K562 (cell line): Measurements from ENCODE around the gene SEMA3F. TPM values are rescaled to one million over a fixed set of nuclear protein-coding genes. Genes with fewer than 3 reads are reported as not detected.

Experiments
- ATAC-seq: fragments of 200-7000 bp; cut with Tn5 transposase; 3 replicates; pipeline ENCODE4 v1.9.1; 2020; ENCODE audit warnings: moderate library complexity
- BruUV-seq: library from RNA; stranded (reverse); fragments of 400-500 nt; replicated peaks from 2 replicates; lab custom pipeline; 2021; lab: Mats Ljungman, UMichigan
- CTCF ChIA-PET: fragments of 300-600 bp; formaldehyde crosslinking; extraction: SDS; loops from one replicate; lab custom pipeline; 2021; ENCODE audit warnings: low intra/inter-chr PET ratio; lab: Yijun Ruan, JAX
- POLR2A ChIA-PET: fragments of 300-600, 350-650 bp; sonication (Branson Sonifier 250); formaldehyde crosslinking; extraction: SDS; loops from one replicate; lab custom pipeline; 2021; ENCODE audit warnings: antibody characterized with exemption, inconsistent platforms; lab: Yijun Ruan, JAX
- DNase-seq, 4 experiments: peaks; one replicate each; pipeline versions ENCODE4 v3.0.0 to v3.0.0-alpha.2; 2011 to 2018; ENCODE audit warnings: low spot score in 3 of 4, mixed read lengths in 3 of 4; ENCODE audit errors: extremely low read depth in 1 of 4
- FAIRE-seq: peaks from 2 replicates; lab custom pipeline; 2011; peaks lifted over from hg19 to GRCh38; lab: Jason Lieb, UNC
- H2AFZ ChIP-seq: 2 replicates; pipeline ENCODE4 v1.6.0; 2011; ENCODE audit warnings: low read depth, low read length, control low read depth, inconsistent platforms
- H3K27ac ChIP-seq: fragments of 200-600 bp; 3 replicates; pipeline ENCODE4 v1.8.0; 2011; ENCODE audit warnings: low read depth, mild to moderate bottlenecking, control low read depth, inconsistent platforms, low read length, moderate library complexity, mixed read lengths; ENCODE audit errors: extremely low read depth
- H3K27me3 ChIP-seq, 2 experiments: fragments of 300-600 bp in 1 of 2; 2 replicates in 1 of 2; 3 replicates in 1 of 2; pipeline versions ENCODE4 v1.6.0 to v1.8.0; 2011; ENCODE audit warnings: inconsistent platforms in 2 of 2, low read length in 2 of 2, mild to moderate bottlenecking in 1 of 2, mixed read lengths in 1 of 2, moderate library complexity in 1 of 2; ENCODE audit not compliant: control insufficient read depth in 2 of 2, insufficient read depth in 2 of 2
- H3K36me3 ChIP-seq: fragments of 300-600 bp; 3 replicates; pipeline ENCODE4 v1.8.0; 2011; ENCODE audit warnings: mild to moderate bottlenecking, low read length, inconsistent platforms; ENCODE audit not compliant: control insufficient read depth, insufficient read depth
- H3K4me1 ChIP-seq, 2 experiments: fragments of 200-600 bp in 1 of 2; replicated peaks in 1 of 2; 2 replicates in 1 of 2; 3 replicates in 1 of 2; pipeline versions ENCODE4 v1.5.1 to v1.8.0; 2011; ENCODE audit warnings: inconsistent platforms in 2 of 2, low read length in 2 of 2, mild to moderate bottlenecking in 1 of 2, mixed read lengths in 1 of 2, moderate library complexity in 1 of 2; ENCODE audit not compliant: control insufficient read depth in 2 of 2, insufficient read depth in 2 of 2
- H3K4me2 ChIP-seq: 2 replicates; pipeline ENCODE4 v1.6.1; 2011; ENCODE audit warnings: low read length, control low read depth, inconsistent platforms, mixed read lengths; ENCODE audit not compliant: insufficient read depth
- H3K4me3 ChIP-seq: fragments of 200-600 bp; sonication (generic), shearing (Covaris generic); 2 replicates; pipeline ENCODE4 v1.5.1; 2016; ENCODE audit warnings: control low read depth, inconsistent platforms
- H3K79me2 ChIP-seq: fragments of 200-600 bp; 3 replicates; pipeline ENCODE4 v1.8.0; 2011; ENCODE audit warnings: low read length, inconsistent platforms; ENCODE audit not compliant: control insufficient read depth, insufficient read depth
- H3K9ac ChIP-seq, 2 experiments: 2 replicates each; pipeline versions ENCODE4 v1.6.0 to v1.6.1; 2011; ENCODE audit warnings: low read depth in 2 of 2, low read length in 2 of 2, control low read depth in 1 of 2, inconsistent platforms in 1 of 2, mild to moderate bottlenecking in 1 of 2, mixed read lengths in 1 of 2; ENCODE audit not compliant: insufficient read depth in 1 of 2
- H3K9me1 ChIP-seq: one replicate; pipeline ENCODE4 v1.6.0; 2011; ENCODE audit warnings: inconsistent platforms, mild to moderate bottlenecking, low read length, moderate library complexity; ENCODE audit not compliant: control insufficient read depth, insufficient read depth
- H3K9me3 ChIP-seq: replicated peaks from 2 replicates; pipeline ENCODE4 v1.5.1; 2011; ENCODE audit warnings: low read depth, low read length, inconsistent platforms; ENCODE audit not compliant: control insufficient read depth, insufficient read depth
- H4K20me1 ChIP-seq: replicated peaks from 2 replicates; pipeline ENCODE4 v1.6.1; 2011; ENCODE audit warnings: low read length, inconsistent platforms, mixed read lengths; ENCODE audit not compliant: control insufficient read depth, insufficient read depth
- CHD2 ChIP-seq: IDR thresholded peaks from 2 replicates; pipeline ENCODE4 v1.6.1; 2011; ENCODE audit warnings: low read depth, low read length
- GATAD2B ChIP-seq: fragments of 450-650 bp; IDR thresholded peaks from 2 replicates; pipeline ENCODE4 v1.6.1; 2017; ENCODE audit warnings: mild to moderate bottlenecking, borderline replicate concordance
- HMBOX1 ChIP-seq: sonication (generic); IDR thresholded peaks from 2 replicates; pipeline ENCODE4 v1.6.1; 2016
- IRF1 ChIP-seq: sonication (generic); formaldehyde crosslinking; IDR thresholded peaks from 2 replicates; pipeline ENCODE4 v1.8.0; 2022; ENCODE audit warnings: missing genetic modification reagents, mild to moderate bottlenecking, borderline replicate concordance
- KLF16 ChIP-seq: IDR thresholded peaks from 2 replicates; pipeline ENCODE4 v1.6.1; 2016; ENCODE audit warnings: antibody characterized with exemption
- PPARD ChIP-seq: fragments of 250-450 bp; sonication (Bioruptor Pico); IDR thresholded peaks from 2 replicates; pipeline ENCODE4 v1.8.0; 2022; ENCODE audit warnings: inconsistent platforms, mild to moderate bottlenecking, moderate library complexity
- SMARCC2 ChIP-seq: fragments of 450-650 bp; IDR thresholded peaks from 2 replicates; pipeline ENCODE4 v1.6.1; 2017; ENCODE audit warnings: antibody characterized with exemption, moderate library complexity, mild to moderate bottlenecking, low read depth
- SREBF1 ChIP-seq: fragments of 150-350 bp; IDR thresholded peaks from 2 replicates; pipeline ENCODE4 v1.6.1; 2014; ENCODE audit warnings: antibody characterized with exemption, low read depth, low read length, borderline replicate concordance
- SRF ChIP-seq, 2 experiments: fragments of 250-450, 450-650 bp in 1 of 2; sonication (Bioruptor Pico) in 1 of 2; sonication (generic) in 1 of 2; formaldehyde crosslinking; IDR thresholded peaks; 2 replicates each; pipeline versions ENCODE4 v1.5.0 to v1.5.1; 2020 to 2022; ENCODE audit warnings: mild to moderate bottlenecking in 1 of 2, missing genetic modification reagents in 1 of 2
- ZBED1 ChIP-seq: IDR thresholded peaks from 2 replicates; pipeline ENCODE4 v1.6.1; 2014
- ZC3H4 ChIP-seq: sonication (generic); formaldehyde crosslinking; IDR thresholded peaks from 2 replicates; pipeline ENCODE4 v1.9.0; 2021; ENCODE audit warnings: missing genetic modification reagents, borderline replicate concordance
- ZNF143 ChIP-seq: sonication (generic); formaldehyde crosslinking; IDR thresholded peaks from 2 replicates; pipeline ENCODE4 v1.9.0; 2022; ENCODE audit warnings: mild to moderate bottlenecking, missing genetic modification reagents
- ZNF766 ChIP-seq: fragments of 200-800 bp; sonication (Bioruptor generic); conservative IDR thresholded peaks from 2 replicates; pipeline ENCODE4 v1.6.1; 2016; ENCODE audit warnings: missing genetic modification characterization, missing compliant biosample characterization
- ZZZ3 ChIP-seq: fragments of 450-650 bp; IDR thresholded peaks from 2 replicates; pipeline ENCODE4 v1.6.1; 2016; ENCODE audit warnings: antibody characterized with exemption, mild to moderate bottlenecking, moderate library complexity
- WGBS: fragments of 100-300 bp; shearing (Covaris generic); methylation state at CpG from one replicate; pipeline ENCODE4 v1.1.6; 2016; ENCODE audit warnings: low coverage, mixed read lengths; ENCODE audit not compliant: insufficient coverage; ENCODE audit errors: missing lambda C conversion rate; 5-methylcytosine and 5-hydroxymethylcytosine counted together
- in situ Hi-C: fragments of 300-500 bp; cut with MboI; formaldehyde crosslinking; loops from 4 replicates; pipeline ENCODE4 v1.15.0; 2018; ENCODE audit warnings: inconsistent platforms, mixed read lengths
- intact Hi-C: fragments of 100-400 bp; cut with micrococcal nuclease; formaldehyde crosslinking; loops from 2 replicates; pipeline ENCODE4 v1.14.2; 2022
- polyA plus RNA-seq, 8 experiments: library from polyadenylated mRNA; depleted of rRNA in 4 of 8; stranded (reverse) in 5 of 8; unstranded in 3 of 8; fragments of >200 nt; fragmentation: Nextera tagmentation in 2 of 8; fragmentation: Illumina TruSeq in 1 of 8; extraction: Ambion mirVana in 2 of 8; extraction: Trizol in 1 of 8; gene quantifications; 2 replicates each; pipeline versions ENCODE4 v1.2.1 to v1.2.3, GENCODE V29; 2011 to 2014; ENCODE audit warnings: inconsistent platforms in 1 of 8, missing spikeins in 1 of 8
- total RNA-seq, 7 experiments: library from RNA; depleted of rRNA in 6 of 7; stranded (reverse); fragments of >200 nt in 6 of 7; fragmentation: Illumina TruSeq in 2 of 7; extraction: Trizol in 2 of 7; gene quantifications; 2 replicates each; pipeline versions ENCODE4 v1.2.1 to v1.2.3, GENCODE V29; 2011 to 2021; ENCODE audit warnings: low replicate concordance in 1 of 7

Gene SEMA3F
- total and polyA plus RNA-seq, 9 of the 15 experiments (the other 6 are each of a cell fraction or from before 2014, with no cell fraction given) = 0.58 to 3.0 (median 2.0) TPM; not detected in 2

- no peaks in the 10 kb centered on the region for H3K9me1 ChIP-seq
- H3K27me3 ChIP-seq = peaks cover 0 to 13% of the 10 kb centered on the region in 2 experiments; a peak in 2 of 5 replicates
- ATAC-seq = no peak
- no TSS peak for BruUV-seq
- H3K36me3 ChIP-seq = no peaks in the 10 kb centered on the region
- no peak overlapping the region for H2AFZ ChIP-seq
- in situ Hi-C loops = no loop called here
- intact Hi-C loops = no loop called here
- H3K79me2 ChIP-seq = no peaks in the 10 kb centered on the region
- TF ChIP-seq ZZZ3 (no peak), GATAD2B (no peak), ZC3H4 (no peak), SMARCC2 (no peak), HMBOX1 (no peak), PPARD (CRISPR knock-in tag) (no peak), ZNF143 (no peak), KLF16 (no peak), CHD2 (no peak), ZNF766 (CRISPR knock-in tag) (no peak), ZBED1 (no peak), SRF (CRISPR knock-in tag; IDR thresholded peaks at IDR 0.05) (no peak), IRF1 (no peak), SREBF1 (no peak)
- TF ChIP-seq, all 486 proteins: peak for 0
- H3K9me3 ChIP-seq = no peaks in the 10 kb centered on the region
- H3K27ac ChIP-seq = no peak overlapping the region
- WGBS = 0% methylated on average over 4 of the region's 6 CpGs
- no peak overlapping the region for H3K9ac ChIP-seq
- no peak overlapping the region for H3K4me3 ChIP-seq
- peaks cover 0 to 8% of the 10 kb centered on the region in 2 experiments; a peak in 2 of 5 replicates for H3K4me1 ChIP-seq
- H4K20me1 ChIP-seq = no peaks in the 10 kb centered on the region
- FAIRE-seq (no peak), DNase-seq (no peak)
- POLR2A ChIA-PET = interaction anchor here (0.5 to 2.1 kb wide), 7 partner anchors 11 to 105 kb away, joined by 3 to 10 read pairs (median 4); no protein-coding TSS in a partner anchor
- CTCF ChIA-PET = no interaction called here
- no peak overlapping the region for H3K4me2 ChIP-seq
Observed at GRCh38 chr3:50136714-50137405, 18.3 kb upstream of the SEMA3F start.
